Smooth muscle cell of the brain vasculature (primary cell): ENCODE results near the gene SHISAL1.
"Not testable (repeated sequence)": the region's sequence is repeated elsewhere in the genome, so short reads cannot be mapped to it uniquely, and the experiment has no call there.

Experiments
- DNase-seq: peaks from one replicate; pipeline ENCODE4 v3.0.0-alpha.2; 2012; ENCODE audit warnings: low read depth, low spot score

SHISAL1 gene

DNA sequence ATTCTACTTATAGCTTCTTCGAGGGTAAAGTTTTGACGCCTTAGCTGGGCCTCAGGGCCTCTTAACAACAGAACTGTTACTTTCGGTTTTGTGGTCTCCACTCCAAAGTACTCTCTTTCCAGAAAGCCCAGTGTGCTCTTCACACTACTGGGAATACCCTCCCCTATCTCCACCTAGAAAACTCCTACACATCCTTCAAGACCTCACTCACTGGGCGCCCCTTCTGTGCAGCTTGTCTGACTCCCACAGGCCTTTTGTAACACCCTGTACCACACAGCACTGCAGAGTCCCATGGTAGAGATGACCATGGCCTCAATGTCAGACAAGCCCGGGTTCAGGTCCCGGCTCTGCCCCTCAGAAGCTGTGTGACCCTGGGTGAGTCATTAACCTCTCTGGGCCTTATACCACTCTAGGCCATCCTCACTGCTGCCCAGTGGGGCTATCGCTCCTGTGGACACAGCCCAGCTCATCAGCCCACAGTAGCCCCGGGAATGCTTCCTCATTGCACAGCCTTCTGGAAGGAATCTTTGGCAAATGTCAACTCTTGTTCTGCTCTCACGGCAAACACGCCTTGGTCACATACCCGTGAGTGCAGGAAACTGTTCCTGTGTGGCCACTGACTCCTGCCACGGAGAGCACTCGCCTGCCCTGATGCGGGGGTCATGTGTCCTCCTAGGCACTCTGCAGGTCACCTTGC is 51.4 kb downstream of the SHISAL1 start:
- DNase-seq: no peak

DNA sequence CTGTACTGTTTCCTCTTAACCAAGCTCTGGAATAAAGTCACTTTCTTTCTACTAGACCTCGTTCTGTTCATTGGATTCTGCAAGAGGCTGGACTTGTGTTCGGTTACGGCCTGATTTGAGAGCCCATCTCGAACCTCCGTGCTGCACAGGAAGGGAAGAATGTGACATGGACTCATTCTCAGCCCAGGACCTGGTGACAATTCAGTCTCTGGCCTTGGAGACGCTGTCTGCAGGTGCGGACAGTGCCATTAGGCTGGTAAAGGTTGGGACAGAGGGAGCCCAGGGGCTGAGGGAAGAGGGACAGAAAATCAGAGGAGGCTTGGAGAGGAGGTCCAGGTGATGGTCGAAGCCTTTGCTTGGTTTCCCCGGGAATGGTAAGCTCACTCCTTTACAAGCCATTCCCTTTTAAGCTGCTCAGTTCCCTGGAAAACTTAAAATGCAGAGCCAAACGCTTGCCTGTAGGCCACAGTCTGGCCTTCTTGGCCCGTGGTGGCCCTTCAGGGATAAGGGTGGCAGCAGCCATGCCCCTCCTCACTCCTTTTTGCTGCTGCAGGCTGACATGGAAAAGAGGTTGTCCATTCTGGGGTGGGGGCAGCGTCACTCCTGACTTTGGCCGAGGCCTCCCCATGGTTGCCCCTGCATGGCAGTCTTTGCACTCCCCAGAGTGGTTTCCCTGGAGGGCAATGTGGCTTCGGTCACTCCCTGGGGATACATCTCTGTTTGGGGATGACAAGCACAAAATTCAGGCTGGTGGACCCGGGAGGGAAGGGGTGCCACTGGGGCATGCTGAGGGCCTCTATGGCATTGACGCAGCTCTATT is 52.3 kb downstream of the SHISAL1 start:
- no peak for DNase-seq

DNA sequence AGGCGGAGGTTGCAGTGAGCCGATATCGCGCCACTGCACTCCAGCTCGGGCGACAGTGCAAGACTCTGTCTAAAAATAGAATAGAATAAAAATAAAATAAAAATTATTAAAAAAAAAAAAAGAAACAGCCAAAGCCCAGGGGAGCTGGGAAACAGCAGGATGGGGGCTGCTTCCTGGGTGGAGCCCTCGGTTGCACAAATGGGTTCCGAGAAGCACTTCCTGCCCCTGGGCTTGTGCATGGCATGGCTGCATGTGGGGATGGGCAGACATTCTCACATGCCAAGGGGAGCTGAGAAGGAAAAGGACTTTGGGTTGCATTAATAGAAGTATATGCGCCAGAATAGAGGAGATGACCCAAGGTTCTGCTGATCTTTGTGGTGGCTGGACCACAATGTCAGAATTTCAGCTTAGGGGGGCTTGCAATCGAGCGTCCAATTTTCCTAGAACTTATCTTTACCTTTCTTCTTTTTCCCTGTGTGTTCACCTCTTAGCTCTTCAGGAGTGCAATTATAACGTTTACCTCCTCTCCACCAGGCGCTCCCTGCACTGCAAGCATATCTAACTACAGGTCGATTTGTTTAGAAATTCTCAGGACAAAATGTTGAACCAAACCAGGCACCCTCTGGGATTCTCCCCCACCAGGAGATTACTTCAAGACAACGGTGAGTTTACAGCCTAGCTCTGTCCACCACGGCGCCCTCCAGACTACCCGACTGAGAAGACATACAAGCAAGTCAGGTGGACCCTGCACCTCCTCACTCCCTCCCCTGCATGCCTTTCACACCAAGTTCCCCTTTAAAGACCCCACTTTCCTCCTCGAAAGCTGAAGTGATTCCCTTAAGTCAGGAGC is 53.2 kb downstream of the SHISAL1 start:
- DNase-seq: no peak

DNA sequence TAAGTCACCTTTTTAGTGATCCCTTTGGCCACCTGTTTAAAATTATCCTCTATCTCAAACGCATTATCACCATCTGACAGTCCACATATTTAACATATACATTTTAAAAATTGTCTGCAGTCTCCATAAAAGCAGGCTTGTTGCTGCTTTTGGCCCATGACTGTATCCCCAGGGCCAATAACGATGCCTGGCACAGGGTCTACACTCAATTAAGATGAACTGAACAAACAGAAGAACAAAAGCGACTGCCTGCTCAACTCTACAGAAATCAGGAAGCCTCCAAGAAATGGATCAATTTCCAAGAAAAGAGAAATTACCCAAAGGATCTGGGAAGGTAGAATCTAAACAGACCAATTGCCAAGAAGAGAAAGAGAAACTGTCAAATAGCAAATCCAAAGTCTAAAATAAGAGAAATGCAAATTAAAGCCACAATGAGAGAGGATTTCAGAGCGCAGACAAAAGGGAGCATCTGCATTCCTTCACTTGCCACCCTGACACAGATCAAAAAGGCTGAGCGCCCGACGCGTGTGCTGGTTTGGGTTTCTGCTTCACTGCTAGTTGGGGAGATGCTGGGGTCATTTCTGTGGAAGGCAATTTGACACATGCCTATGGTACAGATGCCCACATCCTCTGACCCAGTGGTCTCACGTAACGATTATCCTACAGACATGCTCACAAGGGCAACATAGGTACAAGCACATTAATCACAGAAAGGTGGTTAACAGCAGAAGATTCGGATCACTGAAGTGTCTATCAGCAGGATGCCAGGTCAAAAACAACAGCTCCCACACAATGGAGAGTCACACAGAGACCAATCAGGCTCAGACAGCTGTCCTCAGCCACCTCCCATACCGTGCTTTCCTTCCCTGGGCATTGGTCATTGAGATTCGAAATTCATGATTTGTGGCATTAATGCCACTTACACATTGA is 55.9 kb downstream of the SHISAL1 start:
- no peak for DNase-seq

DNA sequence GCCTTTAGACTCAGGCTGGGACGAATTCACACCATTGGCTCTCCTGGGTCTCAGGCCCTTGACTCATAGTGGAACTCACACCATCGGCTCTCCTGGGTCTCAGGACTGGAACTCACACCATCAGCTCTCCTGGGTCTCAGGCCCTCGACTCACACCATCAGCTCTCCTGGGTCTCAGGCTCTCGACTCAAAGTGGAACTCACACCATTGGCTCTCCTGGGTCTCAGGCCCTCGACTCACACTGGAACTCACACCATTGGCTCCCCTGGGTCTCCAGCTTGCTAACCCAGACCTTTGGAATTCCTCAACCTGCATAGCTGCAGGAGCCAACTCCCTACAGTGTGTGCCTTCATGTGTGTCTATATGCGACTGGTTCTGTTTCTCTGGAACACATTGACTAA is 56.7 kb downstream of the SHISAL1 start:
- DNase-seq: no peak

DNA sequence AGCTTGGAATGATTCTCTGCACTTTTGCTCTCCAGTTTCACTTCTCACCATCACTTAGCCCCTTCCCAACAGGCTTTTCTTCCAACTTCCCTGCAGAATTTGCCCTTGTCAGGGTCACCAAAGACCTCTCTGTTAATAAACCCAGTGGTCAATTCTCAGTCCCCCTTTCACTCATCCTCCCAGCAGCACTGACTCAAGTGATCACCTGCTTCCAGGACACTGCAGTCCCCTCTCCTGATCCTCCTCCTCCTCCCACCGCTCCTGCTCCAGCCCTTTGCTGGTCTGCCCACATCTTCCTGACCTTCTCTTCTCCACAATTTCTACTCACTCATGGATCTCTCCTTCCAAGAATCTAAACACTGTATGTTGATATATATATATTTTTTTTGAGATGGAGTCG is 57.9 kb downstream of the SHISAL1 start:
- no peak for DNase-seq

DNA sequence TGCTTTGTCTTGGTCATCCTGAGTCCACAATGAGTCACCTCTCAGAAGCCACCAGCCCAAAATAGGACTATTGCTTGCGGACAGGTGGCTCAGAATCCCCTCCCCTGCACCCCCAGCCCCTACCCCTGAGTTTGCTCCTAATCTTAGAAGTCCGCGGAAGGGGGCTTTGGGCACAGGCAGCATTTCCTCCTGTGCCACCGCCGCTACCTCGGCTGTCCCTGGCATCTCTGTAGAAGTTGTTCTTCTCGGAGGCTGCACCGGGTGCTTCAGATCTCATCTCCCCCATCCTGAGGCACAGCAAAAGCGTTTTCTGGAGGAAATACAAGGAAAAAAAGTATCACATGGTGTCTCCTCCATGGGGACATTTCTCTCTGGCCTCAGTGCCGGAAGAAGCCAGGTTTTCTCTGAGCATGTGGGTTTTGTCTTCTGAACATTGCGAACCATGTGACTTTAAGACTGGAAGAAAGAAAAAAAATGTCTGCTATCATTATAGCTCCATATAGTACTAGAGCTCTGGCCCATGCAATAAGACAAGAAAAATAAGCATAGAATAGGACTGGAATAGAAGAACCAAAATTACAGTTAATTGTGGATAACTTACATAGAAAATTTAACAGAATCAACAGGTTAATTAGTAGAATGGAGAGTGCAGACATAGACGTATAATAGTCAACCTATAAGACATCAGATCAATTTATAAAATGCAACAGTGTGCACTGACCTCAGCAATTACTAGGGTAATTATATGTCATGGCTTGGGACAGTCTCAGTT is 63.2 kb downstream of the SHISAL1 start:
- DNase-seq: no peak

DNA sequence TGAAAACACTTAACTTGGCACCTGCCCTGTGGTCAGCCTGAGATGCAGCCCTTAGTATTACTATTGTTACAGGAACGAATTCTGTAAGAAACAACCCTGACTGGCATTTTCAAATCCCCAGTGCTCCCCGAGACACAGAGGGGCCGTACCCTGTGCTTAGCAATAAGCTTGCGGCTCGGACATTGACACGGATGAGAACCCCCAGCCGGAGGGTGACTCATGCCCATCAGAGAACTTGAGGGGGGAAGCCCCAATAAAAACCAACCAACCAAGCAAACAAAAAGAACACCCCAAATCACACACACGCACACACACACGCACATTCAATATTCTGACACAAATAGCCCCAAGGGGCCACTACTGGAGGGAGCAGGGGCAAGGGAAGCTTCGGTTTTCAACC is 63.8 kb downstream of the SHISAL1 start:
- no peak for DNase-seq

DNA sequence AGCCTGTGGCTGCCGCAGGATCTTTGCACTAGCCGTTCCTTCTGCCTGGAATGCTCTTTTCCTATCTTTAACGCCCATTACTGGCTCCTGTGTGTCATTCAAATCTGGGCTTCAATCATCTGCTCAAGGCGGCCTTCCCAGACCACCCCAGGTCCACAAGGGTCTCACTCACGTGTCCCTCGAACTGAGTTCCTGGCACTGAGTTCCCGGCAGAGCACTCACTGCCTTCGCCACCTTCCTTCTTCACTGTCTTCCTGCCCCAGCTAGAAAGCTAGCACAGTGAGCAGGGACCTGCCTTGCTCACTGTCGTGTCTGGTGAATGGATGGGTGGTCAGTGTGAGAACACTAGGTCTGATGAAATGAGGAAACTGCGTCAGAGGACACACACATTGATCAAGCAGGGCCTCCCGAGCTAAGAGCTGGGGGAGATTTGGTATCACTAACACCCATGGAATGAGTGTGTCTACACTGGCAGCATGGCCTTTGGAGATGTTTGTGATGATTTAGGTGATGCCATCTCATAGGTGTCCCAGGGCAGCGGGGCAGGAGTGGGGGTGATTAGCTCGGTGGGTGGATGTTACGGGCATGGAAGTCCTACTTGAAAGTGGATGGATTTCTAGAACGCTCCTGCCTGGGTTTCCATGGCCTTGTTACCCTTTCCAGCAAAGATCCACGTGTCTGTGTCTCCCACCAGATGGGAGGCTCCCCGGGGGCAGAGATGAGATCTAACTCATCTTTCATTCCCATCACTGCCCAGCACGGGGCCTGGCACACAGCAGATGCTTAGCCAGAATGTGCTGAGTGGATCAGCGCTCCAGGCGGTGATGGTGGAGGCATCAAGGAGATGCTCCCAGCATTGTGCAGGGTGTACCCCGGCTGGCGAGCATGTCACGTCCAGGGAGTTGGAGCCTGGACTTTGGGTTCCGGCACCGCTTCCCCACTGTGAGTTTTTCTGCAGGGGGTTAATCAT is 64.5 kb downstream of the SHISAL1 start:
- DNase-seq: no peak

DNA sequence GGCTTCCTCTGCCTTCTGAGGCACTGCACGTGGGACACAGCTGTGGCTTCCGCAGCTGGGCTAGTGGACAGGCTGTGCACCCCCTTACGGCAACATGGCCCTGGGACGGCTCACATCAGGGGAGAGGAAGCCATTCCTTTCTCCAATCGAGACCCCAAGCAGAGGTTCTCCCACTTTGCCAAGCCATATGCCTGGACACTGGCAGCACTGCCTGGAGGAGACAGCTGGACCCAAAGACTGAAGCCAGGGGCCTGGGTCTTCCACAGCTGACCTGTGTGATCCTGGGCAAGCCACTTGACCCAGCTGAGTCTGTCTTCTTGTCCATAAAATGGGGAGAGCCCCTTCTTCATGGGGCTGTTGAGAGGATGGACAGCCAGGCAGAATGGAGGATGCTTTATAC is 65.4 kb downstream of the SHISAL1 start:
- no peak for DNase-seq

DNA sequence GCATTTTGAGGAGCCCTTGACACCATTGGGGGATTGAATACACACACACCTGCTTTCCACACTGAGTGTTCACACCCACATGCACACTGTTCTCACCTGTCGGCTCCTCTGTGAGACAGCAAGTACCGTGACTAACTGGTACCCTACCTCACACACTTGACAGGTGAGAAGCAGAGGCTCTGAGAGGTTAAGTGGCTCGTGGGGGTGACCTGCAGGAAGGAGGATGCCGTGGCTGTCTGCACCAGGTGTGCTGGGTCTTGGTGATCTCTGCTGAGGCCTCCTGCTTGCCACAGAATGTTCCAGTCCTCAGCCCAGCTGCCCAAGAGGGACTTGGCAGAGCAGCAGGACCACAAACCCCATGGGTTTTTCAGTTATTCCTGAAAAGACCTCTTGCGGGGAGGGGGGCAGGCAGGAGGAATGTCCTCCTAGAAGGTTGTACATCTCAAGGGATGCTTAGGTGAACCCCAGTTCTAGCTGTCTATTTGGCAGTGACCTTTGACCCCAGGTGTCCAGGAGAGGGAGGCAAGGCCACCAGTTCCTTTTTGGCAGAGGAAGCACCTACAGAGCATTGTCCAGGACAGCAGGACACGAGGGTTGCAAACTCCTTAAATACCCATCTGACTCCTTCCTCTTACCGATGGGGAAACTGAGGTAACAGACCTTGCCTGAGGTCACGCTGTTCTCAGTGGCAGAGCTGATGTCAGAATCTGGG is 66.0 kb downstream of the SHISAL1 start:
- no peak for DNase-seq

DNA sequence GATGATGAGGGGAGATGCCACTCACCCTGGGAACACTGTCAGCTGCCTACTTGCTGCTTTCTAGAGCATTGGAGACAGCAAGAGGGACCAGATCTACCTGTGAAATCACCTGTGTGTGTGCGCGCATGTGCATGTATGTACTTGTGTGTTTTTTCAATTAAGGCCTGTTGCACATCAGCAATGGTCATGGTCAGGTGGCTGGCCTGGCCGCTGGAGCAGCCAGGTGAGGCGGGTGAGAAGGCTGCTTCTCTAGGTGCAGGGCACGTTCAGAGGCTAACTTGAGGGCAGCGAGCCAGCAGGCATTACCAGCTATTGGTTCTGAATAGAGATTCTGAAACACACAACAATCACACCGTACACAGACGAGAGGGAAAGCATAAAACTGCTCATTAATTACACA is 66.9 kb downstream of the SHISAL1 start:
- DNase-seq: no peak

DNA sequence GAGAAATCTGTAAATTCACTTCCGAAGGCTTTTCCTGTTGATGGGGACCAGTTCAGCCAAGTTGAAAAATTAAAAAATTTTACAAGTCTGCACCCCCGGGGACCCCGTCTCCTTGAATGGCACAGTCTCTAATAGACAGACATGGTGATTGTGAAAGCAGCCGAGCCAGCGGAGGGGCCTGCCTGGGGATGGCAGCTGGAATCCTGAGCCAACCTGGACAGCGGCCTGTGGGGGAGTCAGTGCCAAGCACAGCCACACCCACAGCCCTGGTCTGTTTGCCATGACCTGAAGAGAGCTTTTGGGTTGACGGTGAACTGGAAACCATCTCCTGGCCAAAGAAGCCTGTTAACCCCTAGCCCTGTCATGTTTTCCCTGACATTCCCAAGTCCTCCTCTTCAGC is 67.3 kb downstream of the SHISAL1 start:
- DNase-seq: no peak

DNA sequence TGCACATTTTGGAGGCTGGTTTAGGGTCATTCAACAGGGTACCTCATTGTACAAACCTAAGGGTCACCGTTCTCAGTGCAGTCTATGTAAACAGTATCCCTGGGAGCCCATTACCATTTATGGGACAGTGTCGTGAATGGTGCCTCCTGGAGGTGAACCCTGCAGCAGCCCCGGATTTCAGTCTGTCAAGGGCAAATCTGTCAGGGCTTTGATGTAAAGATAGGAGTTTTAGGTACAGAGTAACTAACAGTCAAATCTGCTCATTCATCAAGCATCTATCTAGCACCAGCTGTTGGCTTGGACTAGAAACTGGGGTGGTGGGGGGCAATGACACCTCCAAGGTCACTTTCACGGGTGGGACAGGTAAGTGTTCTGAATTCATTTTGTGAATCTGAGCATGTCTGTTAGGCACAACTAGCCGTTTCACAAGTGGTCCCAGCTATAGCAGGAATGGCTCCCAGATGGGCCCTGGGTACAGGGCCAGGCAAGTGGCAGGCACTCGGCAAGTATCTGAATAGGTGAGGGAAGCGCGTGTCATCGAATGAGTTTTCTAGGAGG is 68.4 kb downstream of the SHISAL1 start:
- DNase-seq: no peak

DNA sequence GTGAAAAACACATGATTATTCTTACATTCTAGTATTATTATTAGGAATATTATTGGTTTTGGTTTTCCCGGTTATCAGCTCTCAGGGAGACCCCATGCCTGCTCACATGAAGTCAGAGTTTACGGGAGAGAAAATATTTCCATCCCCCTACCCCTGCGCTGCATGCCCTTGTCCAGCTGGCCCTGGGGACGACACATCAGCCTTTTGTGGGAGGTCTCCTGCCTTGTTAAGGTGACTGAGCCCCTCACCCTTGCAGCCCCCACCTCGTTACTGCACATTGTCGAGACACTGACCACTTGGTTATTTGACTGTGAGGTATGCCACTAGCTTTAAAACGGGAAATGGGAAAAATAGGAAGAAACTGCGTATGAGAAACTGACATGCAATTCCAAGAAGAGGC is 69.0 kb downstream of the SHISAL1 start:
- no peak for DNase-seq

DNA sequence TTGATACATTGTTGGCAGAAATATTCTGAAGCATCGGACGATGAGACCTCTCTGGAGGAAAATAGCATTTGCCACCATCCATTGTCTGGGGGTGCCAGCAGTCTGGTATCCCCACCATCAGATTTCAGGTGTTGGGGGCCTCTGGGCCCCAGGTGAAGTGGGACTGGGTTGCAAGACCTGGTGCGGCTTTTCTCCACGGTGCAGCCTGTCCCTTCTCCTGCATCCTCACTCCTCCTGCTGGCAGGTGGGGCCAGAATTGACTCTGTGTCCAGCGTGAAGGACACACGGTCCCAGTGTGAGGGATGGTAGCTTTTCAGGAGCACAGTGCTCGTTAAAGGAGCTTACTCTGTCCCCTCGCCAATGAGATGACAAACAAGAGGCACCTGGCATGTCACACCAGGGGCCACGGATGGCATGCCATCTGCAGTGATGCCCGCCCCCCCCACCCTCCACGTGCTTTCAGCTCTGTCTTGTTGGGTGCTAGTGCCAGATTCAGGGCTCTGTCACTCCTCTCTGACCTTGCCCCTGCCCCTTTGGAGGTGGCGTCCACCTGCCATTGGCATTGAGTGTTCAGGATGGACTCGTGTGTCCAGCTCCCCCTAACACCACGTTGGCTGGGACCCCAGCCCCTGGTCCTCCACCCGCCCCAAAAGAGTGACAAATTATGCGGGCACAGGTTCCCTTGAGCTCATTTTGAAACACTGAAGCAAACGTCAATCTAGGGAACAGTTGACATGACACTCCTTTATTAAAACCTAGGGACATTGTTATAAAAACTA is 69.6 kb downstream of the SHISAL1 start:
- no peak for DNase-seq

DNA sequence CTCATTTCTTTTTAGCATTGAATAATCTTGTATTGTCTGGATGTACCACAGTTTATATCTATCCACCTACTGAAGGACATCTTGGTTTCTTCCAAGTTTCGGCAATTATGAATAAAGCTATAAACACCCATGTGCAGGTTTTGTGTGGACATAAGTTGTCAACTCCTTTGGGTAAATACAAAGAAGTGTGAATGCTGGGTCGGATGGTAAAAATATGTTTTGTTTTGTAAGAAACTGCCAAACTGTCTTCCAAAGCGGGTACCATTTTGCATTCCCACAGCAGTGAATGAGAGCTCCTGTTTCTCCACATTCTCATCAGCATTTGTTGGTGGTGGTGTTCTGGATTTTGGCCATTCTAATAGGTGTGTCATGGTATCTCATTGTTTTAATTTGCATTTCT is 71.6 kb downstream of the SHISAL1 start:
- not testable (repeated sequence) for DNase-seq

DNA sequence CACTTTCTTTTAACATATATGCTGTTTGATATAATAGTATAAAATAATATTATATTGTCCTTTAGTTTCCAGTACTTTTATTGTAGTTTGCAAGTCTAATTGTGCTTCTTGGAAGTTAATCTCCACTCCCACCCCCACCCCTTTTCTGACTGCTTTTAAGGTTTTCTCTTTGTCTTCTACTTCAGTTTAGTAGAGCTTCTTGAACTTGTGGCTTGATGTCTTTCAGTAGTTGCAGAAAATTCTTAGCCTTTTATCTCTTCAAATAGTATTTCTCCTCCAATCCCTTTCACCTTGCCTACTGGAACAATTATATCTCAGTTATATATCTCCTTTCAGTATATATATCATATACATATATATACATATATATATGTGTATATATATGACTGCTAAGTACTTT is 75.5 kb downstream of the SHISAL1 start:
- no peak for DNase-seq
